ENCODE measurements around the gene PCLO. TPM values are rescaled to one million over a fixed set of nuclear protein-coding genes. Genes with fewer than 3 reads are reported as not detected.

PCLO gene
- total and polyA plus RNA-seq, 9 donors, result 0.31 to 3.6 (median 1.4) TPM

DNA sequence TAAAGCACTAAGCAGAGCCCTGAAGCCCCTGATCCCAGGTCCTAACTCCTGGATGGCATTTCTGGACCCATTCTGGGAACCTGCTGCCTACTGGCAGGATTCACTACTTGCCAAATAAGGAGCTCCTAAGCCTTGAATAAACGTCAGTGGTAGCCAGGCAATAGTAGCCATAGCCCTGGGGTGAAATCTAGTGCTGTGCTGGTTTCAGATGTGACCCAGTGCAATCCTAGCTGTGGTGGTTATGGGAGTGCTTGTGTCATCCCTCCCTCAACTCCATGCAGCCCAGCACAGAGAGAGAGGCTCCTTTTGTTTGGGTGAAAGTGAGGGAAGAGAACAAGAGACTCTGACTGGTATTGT lies 43.7 kb downstream of the PCLO start:
- H3K27ac ChIP-seq, result no peak overlapping the region
- TF ChIP-seq POLR2A (IDR thresholded peaks at IDR 0.05), result no peak
- H3K36me3 ChIP-seq, result no peaks in the 10 kb centered on the region
- WGBS, 3 donors, result 10 to 20% (median 12%) methylated on average over 1 of the region's 1 CpG
- intact Hi-C loops (cut with DNase I), result no loop called here
- H3K9me3 ChIP-seq, result no peaks in the 10 kb centered on the region
- no peak for DNase-seq
- no peak overlapping the region for H3K4me3 ChIP-seq
- H3K27me3 ChIP-seq, result no peaks in the 10 kb centered on the region
- H3K4me1 ChIP-seq (ENCODE audit: insufficient read depth), result no peaks in the 10 kb centered on the region

DNA sequence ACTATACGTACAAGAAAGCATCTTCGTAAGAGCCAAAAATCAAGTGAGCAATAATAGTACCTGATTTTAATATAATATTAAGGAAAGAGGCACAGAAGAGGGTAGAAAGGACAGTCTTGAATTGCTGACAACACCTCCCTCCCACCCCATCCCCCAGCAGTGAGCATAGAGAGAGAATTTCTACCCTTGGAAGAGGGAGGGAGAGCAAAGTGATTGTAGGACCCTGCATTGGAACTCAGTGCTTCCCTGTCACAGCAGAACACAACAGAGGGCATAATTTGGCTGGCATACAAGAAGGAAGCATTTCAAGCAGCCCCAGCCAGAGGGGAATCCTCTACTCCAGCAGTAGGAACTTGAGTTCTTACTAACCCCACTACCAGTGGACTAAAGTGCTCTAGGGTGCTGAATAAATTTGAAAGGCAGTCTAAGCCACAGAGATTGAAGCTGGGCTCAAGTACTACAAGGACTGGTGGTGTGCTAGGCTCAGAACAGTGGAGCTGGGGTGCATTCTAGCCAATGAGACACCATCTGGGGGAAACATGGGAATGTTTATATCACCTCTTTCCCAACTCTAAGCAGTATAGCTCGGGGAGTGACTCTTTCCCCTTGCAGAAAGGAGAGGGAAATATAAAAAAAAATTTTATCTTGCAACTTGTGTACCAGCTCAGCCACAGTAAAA lies 44.2 kb downstream of the PCLO start:
- Histone ChIP-seq H3K27me3 (no peaks in the 10 kb centered on the region), H3K4me3 (no peak overlapping the region), H3K27ac (no peak overlapping the region), H3K36me3 (no peaks in the 10 kb centered on the region), H3K9me3 (no peaks in the 10 kb centered on the region), H3K4me1 (ENCODE audit: insufficient read depth) (no peaks in the 10 kb centered on the region)
- TF ChIP-seq POLR2A (IDR thresholded peaks at IDR 0.05) (no peak), EP300 (IDR thresholded peaks at IDR 0.05) (no peak)
- TF ChIP-seq, protein P1, sequence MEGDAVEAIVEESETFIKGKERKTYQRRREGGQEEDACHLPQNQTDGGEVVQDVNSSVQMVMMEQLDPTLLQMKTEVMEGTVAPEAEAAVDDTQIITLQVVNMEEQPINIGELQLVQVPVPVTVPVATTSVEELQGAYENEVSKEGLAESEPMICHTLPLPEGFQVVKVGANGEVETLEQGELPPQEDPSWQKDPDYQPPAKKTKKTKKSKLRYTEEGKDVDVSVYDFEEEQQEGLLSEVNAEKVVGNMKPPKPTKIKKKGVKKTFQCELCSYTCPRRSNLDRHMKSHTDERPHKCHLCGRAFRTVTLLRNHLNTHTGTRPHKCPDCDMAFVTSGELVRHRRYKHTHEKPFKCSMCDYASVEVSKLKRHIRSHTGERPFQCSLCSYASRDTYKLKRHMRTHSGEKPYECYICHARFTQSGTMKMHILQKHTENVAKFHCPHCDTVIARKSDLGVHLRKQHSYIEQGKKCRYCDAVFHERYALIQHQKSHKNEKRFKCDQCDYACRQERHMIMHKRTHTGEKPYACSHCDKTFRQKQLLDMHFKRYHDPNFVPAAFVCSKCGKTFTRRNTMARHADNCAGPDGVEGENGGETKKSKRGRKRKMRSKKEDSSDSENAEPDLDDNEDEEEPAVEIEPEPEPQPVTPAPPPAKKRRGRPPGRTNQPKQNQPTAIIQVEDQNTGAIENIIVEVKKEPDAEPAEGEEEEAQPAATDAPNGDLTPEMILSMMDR (IDR thresholded peaks at IDR 0.05), result no peak
- intact Hi-C loops (cut with DNase I), result no loop called here
- WGBS, 3 donors, result 90 to 96% (median 91%) methylated on average over 3 of the region's 3 CpGs
- no peak for DNase-seq

DNA sequence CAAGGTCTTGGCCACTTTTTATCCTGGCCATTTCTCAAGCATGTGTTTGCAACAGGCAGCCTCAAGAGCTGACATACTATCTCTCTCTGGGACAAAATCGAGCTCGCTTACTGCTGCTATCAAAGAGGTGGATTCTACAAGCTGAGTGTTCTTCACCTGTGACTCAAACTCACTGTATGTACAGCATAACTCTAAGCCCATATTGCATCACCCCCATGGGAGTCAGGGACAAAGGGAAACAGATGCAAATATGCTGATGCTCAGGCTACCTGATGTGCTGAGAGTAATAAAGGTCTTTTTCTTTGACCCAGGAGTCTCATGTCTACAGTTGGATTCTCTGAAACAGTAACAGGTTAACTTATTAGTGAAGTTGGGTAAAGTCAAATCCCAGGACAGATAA lies 45.2 kb downstream of the PCLO start:
- Histone ChIP-seq H3K9me3 (no peaks in the 10 kb centered on the region), H3K4me3 (no peak overlapping the region), H3K27me3 (no peaks in the 10 kb centered on the region), H3K27ac (no peak overlapping the region), H3K4me1 (ENCODE audit: insufficient read depth) (no peaks in the 10 kb centered on the region), H3K36me3 (no peaks in the 10 kb centered on the region)
- DNase-seq, result no peak
- TF ChIP-seq POLR2A (IDR thresholded peaks at IDR 0.05) (no peak), EP300 (IDR thresholded peaks at IDR 0.05) (no peak)
- TF ChIP-seq, protein P1 (IDR thresholded peaks at IDR 0.05), result no peak
- intact Hi-C loops (cut with DNase I), result no loop called here
- 77 to 89% (median 81%) methylated on average over 2 of the region's 2 CpGs for WGBS, 3 donors

DNA sequence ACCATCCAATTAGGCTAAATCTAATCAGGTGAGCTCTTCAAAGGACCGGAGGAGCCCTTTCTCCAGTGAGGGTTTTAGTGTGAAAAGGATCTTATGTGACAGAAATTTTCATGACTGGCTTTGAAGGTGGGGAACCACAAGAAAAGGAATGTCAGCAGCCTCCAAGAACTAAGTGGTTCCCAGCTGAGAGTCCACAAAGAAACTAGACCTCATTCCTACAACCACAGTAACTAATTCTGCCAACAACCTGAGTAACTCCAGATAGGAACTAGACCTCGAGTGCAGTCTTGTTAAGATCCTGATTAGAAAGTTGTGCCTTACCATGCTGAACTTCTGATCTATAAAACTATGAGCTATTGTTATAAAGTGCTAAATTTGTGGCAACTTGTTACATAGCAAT lies 51.3 kb downstream of the PCLO start:
- TF ChIP-seq, protein P1 (IDR thresholded peaks at IDR 0.05), result no peak
- no peak for TF ChIP-seq EP300 (IDR thresholded peaks at IDR 0.05)
- no peak for TF ChIP-seq POLR2A (IDR thresholded peaks at IDR 0.05)
- DNase-seq, result no peak
- Histone ChIP-seq H3K4me3 (no peak overlapping the region), H3K9me3 (no peaks in the 10 kb centered on the region), H3K36me3 (no peaks in the 10 kb centered on the region), H3K4me1 (ENCODE audit: insufficient read depth) (no peaks in the 10 kb centered on the region), H3K27ac (no peak overlapping the region), H3K27me3 (no peaks in the 10 kb centered on the region)
- 51 to 64% (median 52%) methylated on average over 2 of the region's 2 CpGs for WGBS, 3 donors
- intact Hi-C loops (cut with DNase I), result no loop called here

DNA sequence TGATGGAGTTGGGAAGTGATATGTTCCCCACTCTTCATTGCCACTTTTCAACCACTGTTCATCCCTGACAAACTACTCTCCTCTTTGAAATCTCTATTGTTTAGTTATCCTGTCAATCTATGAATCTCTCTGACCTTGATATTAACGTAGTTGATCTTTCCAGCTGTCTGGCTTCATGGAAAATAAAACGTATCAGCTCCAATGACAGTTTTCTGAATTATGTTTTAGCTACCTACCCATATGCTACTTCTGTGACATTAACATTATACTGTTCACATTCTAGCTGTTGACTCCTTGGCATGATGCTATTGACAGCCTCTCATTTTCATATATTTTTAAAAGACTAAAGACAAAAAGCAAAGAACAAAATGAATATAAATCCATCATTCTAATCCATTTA lies 53.3 kb downstream of the PCLO start:
- TF ChIP-seq EP300 (IDR thresholded peaks at IDR 0.05) (no peak), POLR2A (IDR thresholded peaks at IDR 0.05) (no peak)
- TF ChIP-seq, protein P1 (IDR thresholded peaks at IDR 0.05), result no peak

More for the DNA sequence above, 53.3 kb downstream of the PCLO start:
- 38 to 45% (median 39%) methylated on average over 2 of the region's 2 CpGs for WGBS, 3 donors
- Histone ChIP-seq H3K9me3 (no peaks in the 10 kb centered on the region), H3K27me3 (no peaks in the 10 kb centered on the region), H3K4me1 (ENCODE audit: insufficient read depth) (no peaks in the 10 kb centered on the region), H3K4me3 (no peak overlapping the region), H3K27ac (no peak overlapping the region), H3K36me3 (no peaks in the 10 kb centered on the region)
- no peak for DNase-seq
- intact Hi-C loops (cut with DNase I), result no loop called here
